ENCODE measurements around the gene UBAC1. TPM values are rescaled to one million over a fixed set of nuclear protein-coding genes. Genes with fewer than 3 reads are reported as not detected.

UBAC1 gene
- total and polyA plus RNA-seq, 10 of the 15 experiments (the other 5 are each of a cell fraction or from before 2014, with no cell fraction given) = 16.7 to 54.6 (median 38.5) TPM

GRCh38 chr9:135986605-135987004 is 25.4 kb upstream of the UBAC1 start (continued):
- TF ChIP-seq, protein P1, sequence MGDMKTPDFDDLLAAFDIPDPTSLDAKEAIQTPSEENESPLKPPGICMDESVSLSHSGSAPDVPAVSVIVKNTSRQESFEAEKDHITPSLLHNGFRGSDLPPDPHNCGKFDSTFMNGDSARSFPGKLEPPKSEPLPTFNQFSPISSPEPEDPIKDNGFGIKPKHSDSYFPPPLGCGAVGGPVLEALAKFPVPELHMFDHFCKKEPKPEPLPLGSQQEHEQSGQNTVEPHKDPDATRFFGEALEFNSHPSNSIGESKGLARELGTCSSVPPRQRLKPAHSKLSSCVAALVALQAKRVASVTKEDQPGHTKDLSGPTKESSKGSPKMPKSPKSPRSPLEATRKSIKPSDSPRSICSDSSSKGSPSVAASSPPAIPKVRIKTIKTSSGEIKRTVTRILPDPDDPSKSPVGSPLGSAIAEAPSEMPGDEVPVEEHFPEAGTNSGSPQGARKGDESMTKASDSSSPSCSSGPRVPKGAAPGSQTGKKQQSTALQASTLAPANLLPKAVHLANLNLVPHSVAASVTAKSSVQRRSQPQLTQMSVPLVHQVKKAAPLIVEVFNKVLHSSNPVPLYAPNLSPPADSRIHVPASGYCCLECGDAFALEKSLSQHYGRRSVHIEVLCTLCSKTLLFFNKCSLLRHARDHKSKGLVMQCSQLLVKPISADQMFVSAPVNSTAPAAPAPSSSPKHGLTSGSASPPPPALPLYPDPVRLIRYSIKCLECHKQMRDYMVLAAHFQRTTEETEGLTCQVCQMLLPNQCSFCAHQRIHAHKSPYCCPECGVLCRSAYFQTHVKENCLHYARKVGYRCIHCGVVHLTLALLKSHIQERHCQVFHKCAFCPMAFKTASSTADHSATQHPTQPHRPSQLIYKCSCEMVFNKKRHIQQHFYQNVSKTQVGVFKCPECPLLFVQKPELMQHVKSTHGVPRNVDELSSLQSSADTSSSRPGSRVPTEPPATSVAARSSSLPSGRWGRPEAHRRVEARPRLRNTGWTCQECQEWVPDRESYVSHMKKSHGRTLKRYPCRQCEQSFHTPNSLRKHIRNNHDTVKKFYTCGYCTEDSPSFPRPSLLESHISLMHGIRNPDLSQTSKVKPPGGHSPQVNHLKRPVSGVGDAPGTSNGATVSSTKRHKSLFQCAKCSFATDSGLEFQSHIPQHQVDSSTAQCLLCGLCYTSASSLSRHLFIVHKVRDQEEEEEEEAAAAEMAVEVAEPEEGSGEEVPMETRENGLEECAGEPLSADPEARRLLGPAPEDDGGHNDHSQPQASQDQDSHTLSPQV (IDR thresholded peaks at IDR 0.05) = no peak
- TF ChIP-seq KAT2A (conservative IDR thresholded peaks at IDR 0.05; ENCODE audit: control insufficient read depth, low read depth, low read length) = no peak
- no peak for TF ChIP-seq IRF3 (IDR thresholded peaks at IDR 0.05)

DNA sequence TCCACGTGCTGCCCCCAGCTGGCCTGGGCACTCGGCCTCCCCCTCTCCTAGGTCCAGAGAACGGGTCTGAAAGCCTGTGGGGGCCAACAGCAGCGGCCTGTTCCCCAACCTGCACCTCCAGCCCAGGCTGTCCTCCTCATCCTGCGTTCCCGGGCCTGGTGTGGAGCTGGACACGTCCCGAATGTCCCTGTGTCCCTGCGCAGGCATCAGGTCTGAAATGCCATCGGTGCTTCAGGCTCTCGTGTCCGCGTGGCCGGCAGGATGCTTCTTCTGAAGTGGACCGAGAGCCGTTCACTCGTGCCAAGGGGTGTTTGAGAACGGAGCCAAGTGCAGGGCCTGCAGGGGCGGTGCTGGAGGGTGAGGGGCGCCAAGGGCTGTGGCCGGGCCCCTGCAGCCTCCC is 24.7 kb upstream of the UBAC1 start:
- intact Hi-C loops (cut with micrococcal nuclease; ENCODE audit: unreplicated experiment) (no loop called here), in situ Hi-C loops (cut with MboI) (no loop called here)
- DNase-seq (ENCODE audit: low read depth, low spot score) (no peak), ATAC-seq (no peak), FAIRE-seq (no peak)
- H3K79me2 ChIP-seq (ENCODE audit: control insufficient read depth, insufficient read depth, low read length) = no peaks in the 10 kb centered on the region
- no peaks in the 10 kb centered on the region for H3K36me3 ChIP-seq (ENCODE audit: control insufficient read depth in 2 of 2, insufficient read depth in 2 of 2, low read length in 1 of 2)
- no peak overlapping the region for H3K9ac ChIP-seq (ENCODE audit: control insufficient read depth, insufficient read depth, low read length)
- ChIA-PET RAD21 (ENCODE audit: unreplicated experiment) (no interaction called here), CTCF (no interaction called here), SMC1A (ENCODE audit: uncharacterized antibody, unreplicated experiment) (no interaction called here), POLR2A (no interaction called here)
- no peak overlapping the region for H3K4me3 ChIP-seq
- H2AFZ ChIP-seq (ENCODE audit: control insufficient read depth, low read depth, low read length) = no peak overlapping the region
- BruUV-seq (replicated peaks) = no TSS peak
- H3K4me2 ChIP-seq (ENCODE audit: control insufficient read depth, insufficient read depth) = no peak overlapping the region
- H3K4me1 ChIP-seq (ENCODE audit: control insufficient read depth, insufficient read depth, low read length) = no peaks in the 10 kb centered on the region
- H4K20me1 ChIP-seq (ENCODE audit: control insufficient read depth, insufficient read depth) = no peaks in the 10 kb centered on the region
- H3K27me3 ChIP-seq (replicated peaks in 1 of 2; ENCODE audit: control insufficient read depth in 2 of 2, insufficient read depth in 2 of 2, low read length in 1 of 2) = peaks cover 0 to 2% of the 10 kb centered on the region in 2 experiments; a peak in 2 of 4 replicates
- WGBS (ENCODE audit: insufficient coverage, insufficient replicate concordance, low lambda C conversion rate, missing lambda C conversion rate) = 40% methylated on average over 21 of the region's 21 CpGs
- H3K27ac ChIP-seq (ENCODE audit: control insufficient read depth, insufficient read depth) = no peak overlapping the region
- H3K9me3 ChIP-seq (replicated peaks; ENCODE audit: control insufficient read depth, insufficient read depth, low read length) = no peaks in the 10 kb centered on the region
- TF ChIP-seq, protein P1 (IDR thresholded peaks at IDR 0.05) = no peak
- no peak for TF ChIP-seq CEBPB (IDR thresholded peaks at IDR 0.05; ENCODE audit: borderline replicate concordance in 1 of 2, low read depth in 2 of 2, low read length in 2 of 2)
- no peak for TF ChIP-seq SUPT20H (IDR thresholded peaks at IDR 0.05; ENCODE audit: borderline replicate concordance, control insufficient read depth, low read depth, low read length)
- TF ChIP-seq USF2 (IDR thresholded peaks at IDR 0.05; ENCODE audit: borderline replicate concordance, low read depth, low read length) = no peak
- no peak for TF ChIP-seq PML (IDR thresholded peaks at IDR 0.05; ENCODE audit: low read length)
- TF ChIP-seq, protein P2, sequence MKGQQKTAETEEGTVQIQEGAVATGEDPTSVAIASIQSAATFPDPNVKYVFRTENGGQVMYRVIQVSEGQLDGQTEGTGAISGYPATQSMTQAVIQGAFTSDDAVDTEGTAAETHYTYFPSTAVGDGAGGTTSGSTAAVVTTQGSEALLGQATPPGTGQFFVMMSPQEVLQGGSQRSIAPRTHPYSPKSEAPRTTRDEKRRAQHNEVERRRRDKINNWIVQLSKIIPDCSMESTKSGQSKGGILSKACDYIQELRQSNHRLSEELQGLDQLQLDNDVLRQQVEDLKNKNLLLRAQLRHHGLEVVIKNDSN (IDR thresholded peaks at IDR 0.05; ENCODE audit: borderline replicate concordance, extremely low read length, insufficient read depth, low read depth, low read length) = no peak
- no peak for TF ChIP-seq NFYB (IDR thresholded peaks at IDR 0.05; ENCODE audit: insufficient read depth, low read depth, low read length)
- no peak for TF ChIP-seq GATAD2B (conservative IDR thresholded peaks at IDR 0.05; ENCODE audit: low read depth)
